ENCODE measurements around the gene ZNF667.

DNA sequence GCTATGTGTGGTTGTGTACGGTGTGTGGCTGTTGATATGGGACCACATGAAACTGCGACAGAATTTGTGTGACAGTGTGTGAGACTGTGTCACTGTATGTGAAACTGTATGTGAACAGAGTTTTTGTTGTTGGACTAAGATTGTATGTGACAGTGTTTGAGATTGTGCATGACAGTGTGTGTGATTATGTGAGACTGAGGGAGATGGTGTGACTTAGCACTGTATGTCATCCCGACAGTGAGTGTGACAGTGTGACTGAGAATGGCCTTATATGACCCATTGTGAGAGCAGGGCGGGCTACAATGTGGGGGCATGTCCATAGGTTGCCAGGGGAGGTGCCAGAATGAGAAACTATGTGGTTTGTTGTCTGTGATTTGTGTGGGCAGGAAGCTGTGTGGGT is 72.1 kb downstream of the ZNF667 start:
- TF ChIP-seq, protein P1, sequence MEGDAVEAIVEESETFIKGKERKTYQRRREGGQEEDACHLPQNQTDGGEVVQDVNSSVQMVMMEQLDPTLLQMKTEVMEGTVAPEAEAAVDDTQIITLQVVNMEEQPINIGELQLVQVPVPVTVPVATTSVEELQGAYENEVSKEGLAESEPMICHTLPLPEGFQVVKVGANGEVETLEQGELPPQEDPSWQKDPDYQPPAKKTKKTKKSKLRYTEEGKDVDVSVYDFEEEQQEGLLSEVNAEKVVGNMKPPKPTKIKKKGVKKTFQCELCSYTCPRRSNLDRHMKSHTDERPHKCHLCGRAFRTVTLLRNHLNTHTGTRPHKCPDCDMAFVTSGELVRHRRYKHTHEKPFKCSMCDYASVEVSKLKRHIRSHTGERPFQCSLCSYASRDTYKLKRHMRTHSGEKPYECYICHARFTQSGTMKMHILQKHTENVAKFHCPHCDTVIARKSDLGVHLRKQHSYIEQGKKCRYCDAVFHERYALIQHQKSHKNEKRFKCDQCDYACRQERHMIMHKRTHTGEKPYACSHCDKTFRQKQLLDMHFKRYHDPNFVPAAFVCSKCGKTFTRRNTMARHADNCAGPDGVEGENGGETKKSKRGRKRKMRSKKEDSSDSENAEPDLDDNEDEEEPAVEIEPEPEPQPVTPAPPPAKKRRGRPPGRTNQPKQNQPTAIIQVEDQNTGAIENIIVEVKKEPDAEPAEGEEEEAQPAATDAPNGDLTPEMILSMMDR (IDR thresholded peaks at IDR 0.05): no peak
- TF ChIP-seq POLR2A (IDR thresholded peaks at IDR 0.05) (no peak), POLR2AphosphoS5 (IDR thresholded peaks at IDR 0.05) (no peak)
